GM21576 (cell line): ENCODE results near the gene RIN3.
A peak's percentile ranks its signal among the peaks of the same experiment; 100 is the strongest.

Experiments used
- ATAC-seq: cut with Tn5 transposase; IDR thresholded peaks from one replicate; pipeline ENCODE4 v1.9.1; 2021; ENCODE audit warnings: mild to moderate bottlenecking, moderate library complexity; ENCODE audit not compliant: unreplicated experiment

The RIN3 gene

DNA sequence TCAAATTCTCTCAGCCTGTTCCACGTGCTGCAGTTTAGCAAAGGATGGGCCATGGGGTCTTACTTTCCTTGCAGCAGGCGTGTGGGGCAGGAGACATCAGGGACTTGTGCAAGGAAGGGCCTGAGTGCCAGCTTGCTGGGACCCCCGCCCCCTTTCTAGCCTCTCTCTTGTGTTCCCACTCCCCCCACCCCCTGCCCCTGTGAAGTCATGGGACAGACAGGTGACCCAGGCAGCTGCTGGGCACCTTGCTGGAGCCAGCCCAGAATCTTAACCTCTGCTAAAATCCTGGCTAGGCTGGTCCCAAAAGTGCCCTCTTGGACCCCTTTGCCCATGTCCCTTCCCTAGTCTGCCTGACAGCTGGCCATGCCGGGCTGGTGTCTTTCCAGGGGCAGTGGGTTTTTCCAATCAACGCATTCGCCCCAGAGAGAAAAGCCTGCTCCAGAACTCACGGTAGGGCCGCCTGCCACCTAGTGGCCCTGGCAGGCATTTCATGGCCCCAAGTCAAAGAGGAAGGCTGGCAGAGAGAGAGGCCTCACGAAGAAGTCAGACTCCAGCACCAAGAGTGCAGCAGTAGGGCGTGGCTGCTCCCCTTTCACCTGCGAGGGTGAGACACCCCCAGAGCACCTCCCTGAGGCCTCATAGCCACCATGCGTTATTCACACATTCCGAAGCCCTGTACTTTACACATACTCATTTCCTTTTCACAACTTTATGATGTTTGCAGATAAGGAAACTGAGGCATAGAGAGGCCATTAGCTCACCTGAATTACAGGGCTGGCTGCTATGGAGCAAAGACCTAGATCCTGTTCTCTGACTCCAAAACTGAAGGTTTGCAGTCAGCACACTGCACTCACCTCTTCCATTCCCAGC is 167.4 kb downstream of the RIN3 start:
- no peak for ATAC-seq

DNA sequence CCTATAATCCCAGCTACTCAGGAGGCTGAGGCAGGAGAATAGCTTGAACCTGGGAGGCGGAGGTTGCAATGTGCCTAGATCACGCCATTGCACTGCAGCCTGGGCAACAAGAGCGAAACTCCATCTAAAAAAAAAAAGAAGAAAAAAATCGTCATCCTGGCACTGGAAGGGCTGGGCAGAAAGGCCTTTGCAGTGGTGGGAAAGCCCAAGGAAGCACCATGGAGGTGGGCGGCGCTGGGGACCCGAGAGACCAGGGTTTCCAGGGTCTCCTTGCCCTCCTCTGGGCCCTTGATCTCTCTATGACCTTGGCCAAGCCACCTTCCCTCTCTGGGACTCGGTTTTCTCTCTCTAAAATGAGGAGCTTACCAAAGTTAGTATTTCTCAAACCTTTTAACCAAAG is 169.5 kb downstream of the RIN3 start:
- ATAC-seq = no peak

DNA sequence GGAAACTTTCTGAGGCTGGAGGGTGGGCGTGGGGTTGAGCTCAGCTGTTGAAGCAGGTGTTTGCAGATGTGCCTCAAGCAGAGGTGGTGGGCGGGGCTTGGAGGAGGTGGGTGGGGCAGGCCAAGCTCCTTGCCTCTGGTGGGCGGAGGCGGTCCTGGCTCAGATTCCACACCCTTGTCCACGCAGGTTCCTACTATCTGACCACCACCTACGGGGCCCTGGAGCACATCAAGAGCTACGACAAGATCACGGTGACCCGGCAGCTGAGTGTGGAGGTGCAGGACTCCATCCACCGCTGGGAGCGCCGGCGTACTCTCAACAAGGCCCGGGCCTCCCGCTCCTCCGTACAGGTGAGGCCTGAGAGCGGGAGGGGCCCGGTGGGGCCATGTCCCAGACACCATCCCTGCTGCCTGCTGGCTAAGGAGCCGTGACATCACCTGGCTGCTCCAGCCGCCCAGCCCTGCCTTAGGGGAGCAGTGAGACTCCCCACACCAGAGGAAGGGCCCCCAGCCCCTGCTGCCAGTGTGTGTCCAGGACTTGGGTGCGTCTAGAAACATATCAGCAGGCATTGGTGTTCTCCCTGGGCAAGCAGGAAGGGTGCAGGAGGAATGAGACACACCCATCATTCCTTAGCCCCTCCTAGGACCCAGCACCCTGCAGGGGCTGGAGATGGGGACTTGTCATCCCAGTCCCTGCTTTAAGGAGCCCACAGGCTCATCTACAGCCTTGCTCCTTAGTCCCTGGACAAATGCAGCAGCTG is 171.4 kb downstream of the RIN3 start:
- ATAC-seq = no peak

DNA sequence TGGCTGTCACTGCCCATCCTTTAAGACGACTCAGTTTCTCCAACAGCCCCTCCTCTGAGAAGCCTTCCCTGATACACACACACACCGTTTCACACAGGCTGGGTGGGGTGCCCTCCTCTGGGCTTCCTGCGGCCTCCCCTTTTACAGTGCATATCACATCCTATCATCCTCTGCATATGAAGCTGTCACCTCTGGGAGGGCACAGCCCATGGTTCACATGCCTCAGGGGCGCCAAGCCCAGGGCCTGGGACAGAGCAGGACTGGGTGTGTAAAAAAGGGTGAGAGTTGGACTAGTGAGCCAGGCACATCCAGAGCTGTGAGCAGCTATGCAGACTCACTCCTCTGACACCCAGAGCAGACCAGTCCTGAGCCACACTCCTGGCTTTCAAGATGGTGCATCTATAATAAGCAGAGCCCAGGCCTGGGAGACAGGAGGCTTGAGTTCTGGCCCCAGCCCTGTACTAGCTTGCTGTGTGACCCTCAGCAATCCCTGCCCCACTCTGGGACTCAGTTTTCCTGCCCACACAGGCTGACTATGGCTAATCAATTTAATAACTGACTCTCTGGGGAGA is 172.3 kb downstream of the RIN3 start:
- no peak for ATAC-seq

DNA sequence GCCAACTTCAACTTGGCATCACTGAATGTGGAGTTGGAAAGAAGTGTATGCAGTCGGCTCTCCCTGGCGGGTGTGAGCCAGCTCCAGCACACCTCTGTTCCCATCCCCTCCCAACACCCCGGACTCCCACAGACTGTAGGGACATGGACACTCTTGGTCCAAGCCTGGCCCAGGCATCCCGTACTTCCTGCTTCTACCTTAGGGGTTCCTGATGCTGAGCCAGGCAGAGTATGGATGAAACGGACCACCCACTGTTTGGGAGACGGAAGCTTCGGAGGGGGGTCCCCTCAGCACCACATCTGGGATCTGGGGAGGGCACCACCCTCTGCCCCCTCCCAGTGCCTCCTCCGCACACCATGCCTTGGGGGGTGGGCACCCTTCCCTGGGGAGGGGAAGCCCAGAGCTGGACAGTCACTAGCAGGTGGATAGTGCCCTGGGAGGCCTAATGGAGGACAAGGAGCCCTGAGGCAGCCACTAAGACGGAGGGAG is 172.9 kb downstream of the RIN3 start:
- no peak for ATAC-seq

DNA sequence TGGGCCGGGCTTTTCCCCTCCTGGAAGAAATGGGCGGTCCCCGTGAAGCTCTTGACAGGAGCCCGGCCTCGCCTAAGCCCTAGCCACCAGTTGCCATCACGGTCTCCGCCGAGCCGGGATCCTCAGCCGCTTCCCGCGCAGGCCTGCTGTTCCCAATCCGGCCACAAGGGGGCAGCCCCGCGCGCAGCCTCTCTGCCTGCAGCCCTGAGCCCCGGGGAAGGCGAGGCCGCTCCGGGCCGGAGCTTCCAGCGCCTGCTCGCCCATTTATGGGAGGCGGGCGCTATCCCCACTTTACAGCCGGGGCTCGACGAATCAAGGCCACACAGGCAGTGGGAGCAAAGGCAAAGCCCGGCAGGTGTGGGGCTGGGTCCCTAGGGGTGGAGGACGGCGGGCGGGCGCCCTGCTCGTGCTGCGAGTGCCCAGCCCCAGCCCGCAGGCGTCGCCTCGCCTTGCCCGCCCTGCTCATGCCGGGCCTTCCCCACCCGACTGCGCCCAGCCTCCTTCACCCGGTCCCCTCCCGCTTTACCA is 173.4 kb downstream of the RIN3 start:
- ATAC-seq = peak; percentile 47

DNA sequence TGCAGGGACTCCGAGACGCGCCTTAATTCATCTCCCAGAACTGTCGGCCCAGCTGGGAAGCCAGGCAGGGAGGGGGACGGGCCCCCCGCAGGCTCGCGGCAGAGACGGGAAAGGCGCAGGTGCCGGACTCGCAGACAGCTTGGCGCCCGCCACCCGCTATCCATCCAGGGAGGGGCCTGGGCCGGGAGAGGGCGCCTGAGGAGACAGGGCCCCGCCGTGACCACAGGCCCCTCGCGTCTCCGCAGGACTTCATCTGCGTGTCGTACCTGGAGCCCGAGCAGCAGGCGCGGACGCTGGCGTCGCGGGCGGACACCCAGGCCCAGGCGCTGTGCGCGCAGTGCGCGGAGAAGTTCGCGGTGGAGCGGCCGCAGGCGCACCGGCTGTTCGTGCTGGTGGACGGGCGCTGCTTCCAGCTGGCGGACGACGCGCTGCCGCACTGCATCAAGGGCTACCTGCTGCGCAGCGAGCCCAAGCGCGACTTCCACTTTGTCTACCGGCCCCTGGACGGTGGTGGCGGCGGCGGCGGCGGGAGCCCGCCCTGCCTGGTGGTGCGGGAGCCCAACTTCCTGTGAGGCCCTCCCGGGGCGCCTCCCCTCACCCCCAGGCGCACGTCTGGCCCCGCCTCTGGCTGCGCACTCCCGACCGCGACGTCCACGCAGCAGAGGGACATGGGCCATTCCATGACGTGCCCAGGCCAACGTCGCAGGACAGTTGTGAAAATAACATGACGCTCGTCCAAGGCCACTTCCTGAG is 174.3 kb downstream of the RIN3 start:
- ATAC-seq = no peak

DNA sequence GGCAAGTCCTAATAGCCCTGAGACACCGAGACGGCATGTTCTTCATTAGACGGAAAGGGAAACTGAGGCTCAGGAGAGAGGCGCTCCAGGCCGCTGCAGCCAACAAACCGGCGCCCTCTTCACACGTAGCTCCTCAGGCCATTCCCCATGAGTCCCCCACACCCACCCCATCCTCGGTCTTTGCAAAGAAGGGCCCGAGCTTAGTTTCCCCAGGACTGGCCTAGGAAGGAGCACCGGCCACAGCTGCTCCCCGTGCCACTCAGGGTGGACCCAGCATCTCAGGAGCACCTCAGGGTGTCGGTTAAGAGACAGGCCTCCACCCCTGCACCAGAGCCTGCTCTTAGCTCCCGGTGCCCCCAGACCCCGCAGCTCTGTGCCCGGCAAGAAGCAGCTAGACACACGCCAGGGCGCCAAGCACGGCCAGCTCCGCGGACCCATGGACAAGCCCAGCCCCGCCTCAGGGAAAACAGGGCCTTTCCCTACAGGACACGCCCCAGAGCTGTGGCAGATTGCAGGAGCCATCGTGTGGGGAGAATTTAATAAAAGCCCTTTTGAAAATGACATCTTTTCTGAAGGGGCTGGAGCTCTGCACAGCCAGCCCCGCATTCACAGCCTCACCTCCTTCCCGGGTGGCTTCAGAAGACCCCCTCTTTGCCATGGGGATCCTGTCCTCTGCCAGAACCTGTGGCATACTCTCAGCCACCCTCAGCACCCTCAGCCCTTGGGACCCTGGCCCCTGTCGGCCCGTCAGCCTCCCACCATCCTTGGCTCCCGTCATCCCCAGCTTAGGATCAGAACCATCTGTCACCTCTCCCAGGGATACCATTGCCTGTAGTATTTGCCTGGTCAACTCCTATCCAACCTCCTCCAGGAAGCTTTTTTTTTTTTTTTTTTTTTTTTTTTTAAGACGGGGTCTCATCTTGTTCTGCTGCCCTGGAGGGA is 175.1 kb downstream of the RIN3 start:
- no peak for ATAC-seq

DNA sequence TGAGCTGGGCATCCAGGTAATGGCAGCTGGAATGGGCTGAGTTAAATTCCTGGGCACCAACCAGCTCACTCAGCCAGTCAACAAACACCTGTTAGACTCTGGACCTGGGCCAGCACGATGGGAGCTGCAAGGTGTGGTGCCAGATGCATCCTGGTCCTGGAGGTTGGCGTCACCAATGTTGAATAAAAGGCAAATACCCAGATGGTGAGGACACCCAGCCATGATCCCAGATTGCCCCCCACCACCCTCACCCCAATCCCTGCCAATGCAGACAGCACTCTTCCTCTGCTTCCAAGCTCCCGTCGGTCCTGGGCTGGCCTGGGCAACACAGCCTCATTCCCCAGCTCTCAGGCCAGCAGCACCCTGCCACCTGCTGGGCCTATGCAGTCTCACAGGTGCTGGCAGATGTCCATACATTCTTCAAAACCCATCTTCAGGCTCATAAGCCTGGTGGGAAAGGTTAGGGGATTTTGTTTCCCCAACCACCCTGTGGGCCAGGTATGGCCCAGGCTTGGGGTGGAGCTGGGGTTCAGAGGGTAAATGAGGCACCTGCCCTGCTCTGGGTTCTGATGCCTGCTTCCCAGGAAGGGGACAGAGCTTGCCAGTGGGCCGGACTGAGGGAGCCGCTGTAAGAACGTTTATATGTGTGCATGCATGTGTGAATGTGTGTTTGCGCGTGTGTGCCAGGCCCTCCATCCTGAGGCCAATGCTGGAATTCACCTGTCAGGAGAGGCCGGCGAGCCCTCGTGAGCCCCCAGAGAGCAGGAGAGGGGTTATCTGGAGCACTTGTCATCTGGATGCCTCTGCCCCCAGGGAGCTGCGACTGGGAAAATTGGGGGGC is 176.8 kb downstream of the RIN3 start:
- no peak for ATAC-seq

DNA sequence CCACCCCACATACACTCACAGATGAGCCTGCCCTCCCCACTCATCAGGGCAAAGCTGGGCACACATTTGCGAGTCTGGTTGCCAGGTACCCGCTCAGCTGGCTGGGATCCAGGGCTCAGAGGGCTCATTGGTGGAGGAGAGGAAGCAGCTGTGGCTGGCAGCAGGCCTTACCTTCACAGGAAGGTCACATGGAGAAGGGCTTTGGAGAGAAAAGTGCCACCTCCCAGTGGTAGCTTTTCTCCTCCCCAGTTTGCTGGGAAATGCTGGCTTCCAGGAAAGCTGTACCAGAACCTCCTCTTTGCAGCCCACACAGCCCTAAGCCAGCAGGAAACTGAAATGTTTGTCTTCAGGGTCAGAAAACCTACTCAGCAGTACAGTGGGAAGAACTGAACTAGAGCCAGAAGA is 179.2 kb downstream of the RIN3 start:
- ATAC-seq = no peak

DNA sequence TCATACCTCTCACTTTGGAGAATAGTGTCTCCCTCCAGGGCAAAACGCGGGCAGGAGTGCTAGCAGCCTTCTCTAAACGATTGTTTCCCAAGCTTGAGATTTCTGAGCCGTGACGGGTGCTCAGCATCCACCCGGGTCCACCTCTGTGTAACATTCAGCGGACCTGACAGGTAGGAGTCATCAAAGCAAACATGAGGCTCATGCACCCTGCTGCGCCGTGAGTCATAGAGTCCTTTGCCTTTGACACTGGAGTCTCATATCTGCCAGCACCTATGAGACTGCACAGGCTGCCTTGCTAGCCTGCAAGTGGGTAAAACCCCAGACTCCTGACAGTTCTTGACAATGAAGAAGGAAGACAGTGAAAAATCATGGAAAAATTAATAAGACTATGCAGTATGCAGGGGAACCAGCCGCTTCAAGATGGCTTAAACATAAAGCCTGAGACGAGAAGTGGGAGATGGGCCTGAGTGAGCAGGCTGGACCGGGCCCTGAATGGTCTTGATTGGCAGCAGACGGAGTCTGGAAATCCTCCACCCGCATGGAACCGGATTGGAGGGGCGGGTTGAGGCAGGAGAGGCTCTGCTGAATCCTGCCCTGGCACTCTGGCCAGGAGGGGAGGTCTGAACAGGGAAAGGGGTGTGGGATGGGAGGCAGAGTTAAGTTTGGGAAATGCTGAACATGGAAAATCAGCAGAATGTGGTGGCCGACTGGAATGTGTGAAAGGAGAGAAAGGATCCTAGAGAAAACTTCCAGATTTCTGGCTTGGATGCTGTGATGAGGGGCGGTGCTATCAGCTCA is 180.6 kb downstream of the RIN3 start:
- no peak for ATAC-seq

DNA sequence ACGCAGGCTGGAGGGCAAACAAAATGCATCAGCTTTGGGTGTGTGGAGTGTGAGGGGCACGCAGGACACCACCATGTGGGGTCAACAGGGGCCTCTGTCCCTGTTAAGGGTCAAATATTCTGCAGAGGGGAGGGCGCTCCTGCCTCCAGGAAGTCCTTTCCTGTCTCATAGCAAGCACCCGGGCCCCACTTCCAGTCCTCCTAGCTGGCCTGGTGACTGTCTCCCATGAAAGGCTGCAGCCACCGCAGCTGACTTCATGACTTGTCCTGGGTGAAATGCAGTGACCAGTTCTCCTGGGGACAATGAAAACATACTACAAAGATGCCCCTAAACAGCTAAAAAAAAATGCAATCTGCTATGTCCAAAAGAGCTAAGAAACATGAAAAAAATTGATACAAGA is 181.2 kb downstream of the RIN3 start:
- no peak for ATAC-seq

DNA sequence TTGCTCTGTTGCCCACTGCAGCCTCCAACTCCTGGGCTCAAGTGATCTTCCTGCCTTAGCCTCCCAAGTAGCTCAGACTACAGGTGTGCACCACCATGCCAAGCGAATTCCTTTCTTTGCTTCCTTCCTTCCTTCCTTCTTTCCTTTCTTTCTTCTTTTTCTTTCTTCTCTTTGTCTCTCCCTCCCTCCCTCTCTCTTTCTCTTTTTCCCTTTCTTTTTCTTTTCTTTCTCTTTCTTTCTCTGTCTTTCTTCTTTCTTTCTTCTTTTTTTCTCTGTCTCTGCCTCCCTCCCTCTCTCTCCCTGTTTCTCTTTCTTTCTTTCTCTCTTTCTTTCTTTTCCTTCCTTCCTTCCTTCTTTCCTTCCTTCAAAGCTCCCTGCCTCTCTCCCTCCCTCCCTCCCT is 182.0 kb downstream of the RIN3 start:
- ATAC-seq = no peak

DNA sequence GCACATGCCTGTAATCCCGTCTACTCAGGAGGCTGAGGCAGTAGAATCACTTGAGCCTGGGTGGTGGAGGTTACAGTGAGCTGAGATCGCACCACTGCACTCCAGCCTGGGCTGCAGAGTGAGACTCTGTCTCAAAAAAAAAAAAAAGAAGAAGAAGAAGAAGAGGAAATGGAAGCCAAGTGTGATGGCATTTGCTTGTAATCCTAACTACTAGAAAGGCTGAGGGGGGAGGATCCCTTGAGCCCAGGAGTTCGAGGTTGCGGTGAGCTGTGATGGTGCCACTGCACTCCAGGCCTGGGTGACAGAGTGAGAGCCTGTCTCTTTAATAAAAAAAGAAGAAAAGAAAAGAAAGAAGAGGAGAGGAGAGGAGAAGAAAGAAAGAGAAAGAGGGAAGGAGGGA is 182.8 kb downstream of the RIN3 start:
- no peak for ATAC-seq

DNA sequence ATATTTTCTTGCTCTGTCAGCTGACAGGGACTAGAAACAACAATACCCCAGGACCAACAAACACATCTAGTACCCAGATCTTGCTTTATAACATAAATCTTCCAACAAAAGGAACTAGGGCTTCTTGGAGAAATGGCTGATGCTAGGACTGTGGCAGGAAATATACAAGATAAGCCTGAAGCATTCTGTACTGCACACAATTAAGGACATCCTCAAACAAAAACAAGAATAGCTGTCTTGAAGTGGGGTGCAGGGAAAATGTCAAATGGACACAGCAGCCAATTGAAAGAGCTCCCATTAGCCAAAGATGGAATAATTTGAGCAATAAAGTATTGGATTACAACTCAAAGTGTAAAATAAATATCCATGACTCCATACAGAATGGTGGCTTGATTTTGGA is 184.8 kb downstream of the RIN3 start:
- no peak for ATAC-seq

DNA sequence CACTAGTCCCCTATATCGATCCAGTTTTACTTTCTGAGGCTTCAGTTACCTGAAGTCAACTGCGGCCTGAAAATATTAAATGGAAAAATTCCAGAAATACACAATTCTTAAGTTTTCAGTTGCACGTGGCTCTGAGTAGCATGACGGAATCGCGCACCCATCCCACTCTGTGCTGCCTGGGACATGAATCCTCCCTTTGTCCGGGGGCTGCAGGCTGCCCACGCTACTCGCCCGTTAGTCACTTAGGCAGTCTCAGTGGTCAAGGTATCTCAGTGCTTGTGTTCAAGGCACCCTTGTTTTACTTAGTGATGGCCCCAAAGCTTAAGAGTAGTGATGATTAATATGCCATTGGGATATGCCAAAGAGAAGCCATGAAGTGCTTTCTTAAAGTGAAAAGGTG is 188.2 kb downstream of the RIN3 start:
- no peak for ATAC-seq

DNA sequence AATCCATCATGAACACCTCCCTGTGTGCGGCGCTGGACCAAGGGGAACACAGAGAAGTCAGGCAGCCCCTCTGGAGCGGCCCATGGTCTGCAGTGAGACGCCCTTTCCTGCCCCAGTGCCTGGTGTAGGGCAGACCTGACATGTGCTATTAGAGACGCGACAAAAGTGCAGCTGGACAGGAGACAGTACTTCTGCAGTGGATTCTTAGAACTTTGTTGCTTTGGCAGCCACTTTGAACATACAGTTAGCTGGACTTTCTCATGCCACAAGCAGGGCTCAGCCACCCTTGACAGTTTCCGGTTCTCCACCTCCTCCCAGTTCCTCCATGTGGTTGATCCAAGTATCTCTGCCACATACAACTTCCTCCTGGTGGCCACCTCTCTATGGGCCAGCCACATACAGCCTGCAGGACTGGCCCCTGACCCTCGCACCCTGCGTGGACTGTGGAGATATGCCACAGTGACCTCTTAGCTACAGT is 188.9 kb downstream of the RIN3 start:
- no peak for ATAC-seq

DNA sequence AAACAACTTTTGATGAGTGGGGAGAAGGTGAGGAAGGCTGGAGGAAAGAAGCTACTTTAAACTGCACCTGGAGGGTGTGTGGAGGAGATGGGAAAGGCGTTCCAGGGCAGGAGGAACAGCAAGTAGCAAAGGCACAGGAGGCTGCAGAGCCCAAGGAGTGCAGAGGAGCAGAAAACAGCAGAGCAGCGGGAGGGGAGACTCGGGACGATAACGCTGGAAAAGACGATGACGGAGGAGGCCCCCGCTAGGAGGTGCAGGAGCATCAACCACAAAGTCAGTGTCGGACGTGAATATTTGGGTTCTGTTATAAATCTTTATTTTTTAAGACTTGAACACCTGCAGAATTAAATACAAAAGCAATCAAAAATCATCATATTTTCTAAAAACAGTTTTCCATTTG is 189.9 kb downstream of the RIN3 start:
- ATAC-seq = no peak
